Measurements from ENCODE around the gene XPR1. TPM values are rescaled to one million over a fixed set of nuclear protein-coding genes. Genes with fewer than 3 reads are reported as not detected.

Gene XPR1
- total and polyA plus RNA-seq, 10 of the 15 experiments (the other 5 are each of a cell fraction or from before 2014, with no cell fraction given): 1.1 to 33.9 (median 11.3) TPM

DNA sequence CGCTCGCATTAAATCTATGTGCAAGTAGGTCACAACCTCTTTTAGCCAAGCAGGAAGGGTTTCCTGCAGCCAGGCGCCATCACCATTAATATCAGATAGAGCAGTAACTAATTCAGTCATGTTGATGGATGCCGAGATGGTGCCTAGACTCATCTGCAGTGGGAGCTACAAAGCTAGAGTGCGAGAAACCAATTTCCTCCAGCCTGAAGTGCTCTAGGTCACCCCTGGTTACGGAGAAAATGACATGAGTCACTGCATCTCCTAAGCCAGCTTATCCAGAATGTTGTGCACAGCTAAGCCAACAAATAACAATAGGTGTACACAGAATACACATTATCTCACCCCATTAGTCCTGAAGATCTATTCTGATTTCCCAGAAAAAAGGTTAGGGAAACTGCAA is 37.1 kb upstream of the XPR1 start:
- no peak for TF ChIP-seq ZBED1 (IDR thresholded peaks at IDR 0.05; ENCODE audit: borderline replicate concordance)
- no peak for TF ChIP-seq ZSCAN29 (IDR thresholded peaks at IDR 0.05)
- no peak for TF ChIP-seq JUNB (IDR thresholded peaks at IDR 0.05)
- no peak for TF ChIP-seq WRNIP1 (IDR thresholded peaks at IDR 0.05; ENCODE audit: borderline replicate concordance, low read depth, low read length)
- no peak for TF ChIP-seq FOXM1 (IDR thresholded peaks at IDR 0.05; ENCODE audit: low read depth, low read length)
- no peak for TF ChIP-seq YBX1 (IDR thresholded peaks at IDR 0.05)
- no peak for TF ChIP-seq MYB (IDR thresholded peaks at IDR 0.05; ENCODE audit: borderline replicate concordance, low read depth, low read length)
- TF ChIP-seq, protein P1, sequence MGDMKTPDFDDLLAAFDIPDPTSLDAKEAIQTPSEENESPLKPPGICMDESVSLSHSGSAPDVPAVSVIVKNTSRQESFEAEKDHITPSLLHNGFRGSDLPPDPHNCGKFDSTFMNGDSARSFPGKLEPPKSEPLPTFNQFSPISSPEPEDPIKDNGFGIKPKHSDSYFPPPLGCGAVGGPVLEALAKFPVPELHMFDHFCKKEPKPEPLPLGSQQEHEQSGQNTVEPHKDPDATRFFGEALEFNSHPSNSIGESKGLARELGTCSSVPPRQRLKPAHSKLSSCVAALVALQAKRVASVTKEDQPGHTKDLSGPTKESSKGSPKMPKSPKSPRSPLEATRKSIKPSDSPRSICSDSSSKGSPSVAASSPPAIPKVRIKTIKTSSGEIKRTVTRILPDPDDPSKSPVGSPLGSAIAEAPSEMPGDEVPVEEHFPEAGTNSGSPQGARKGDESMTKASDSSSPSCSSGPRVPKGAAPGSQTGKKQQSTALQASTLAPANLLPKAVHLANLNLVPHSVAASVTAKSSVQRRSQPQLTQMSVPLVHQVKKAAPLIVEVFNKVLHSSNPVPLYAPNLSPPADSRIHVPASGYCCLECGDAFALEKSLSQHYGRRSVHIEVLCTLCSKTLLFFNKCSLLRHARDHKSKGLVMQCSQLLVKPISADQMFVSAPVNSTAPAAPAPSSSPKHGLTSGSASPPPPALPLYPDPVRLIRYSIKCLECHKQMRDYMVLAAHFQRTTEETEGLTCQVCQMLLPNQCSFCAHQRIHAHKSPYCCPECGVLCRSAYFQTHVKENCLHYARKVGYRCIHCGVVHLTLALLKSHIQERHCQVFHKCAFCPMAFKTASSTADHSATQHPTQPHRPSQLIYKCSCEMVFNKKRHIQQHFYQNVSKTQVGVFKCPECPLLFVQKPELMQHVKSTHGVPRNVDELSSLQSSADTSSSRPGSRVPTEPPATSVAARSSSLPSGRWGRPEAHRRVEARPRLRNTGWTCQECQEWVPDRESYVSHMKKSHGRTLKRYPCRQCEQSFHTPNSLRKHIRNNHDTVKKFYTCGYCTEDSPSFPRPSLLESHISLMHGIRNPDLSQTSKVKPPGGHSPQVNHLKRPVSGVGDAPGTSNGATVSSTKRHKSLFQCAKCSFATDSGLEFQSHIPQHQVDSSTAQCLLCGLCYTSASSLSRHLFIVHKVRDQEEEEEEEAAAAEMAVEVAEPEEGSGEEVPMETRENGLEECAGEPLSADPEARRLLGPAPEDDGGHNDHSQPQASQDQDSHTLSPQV (IDR thresholded peaks at IDR 0.05): no peak
- TF ChIP-seq CBX5 (IDR thresholded peaks at IDR 0.05; ENCODE audit: low read depth): no peak
- TF ChIP-seq BHLHE40 (IDR thresholded peaks at IDR 0.05; ENCODE audit: borderline replicate concordance in 1 of 2, low read depth in 2 of 2, low read length in 1 of 2): no peak
- TF ChIP-seq ZNF384 (IDR thresholded peaks at IDR 0.05; ENCODE audit: borderline replicate concordance, low read depth, low read length): no peak
- no peak for TF ChIP-seq KLF5 (IDR thresholded peaks at IDR 0.05; ENCODE audit: partially characterized antibody)
- TF ChIP-seq HDAC2 (IDR thresholded peaks at IDR 0.05): no peak
- TF ChIP-seq, protein P2, sequence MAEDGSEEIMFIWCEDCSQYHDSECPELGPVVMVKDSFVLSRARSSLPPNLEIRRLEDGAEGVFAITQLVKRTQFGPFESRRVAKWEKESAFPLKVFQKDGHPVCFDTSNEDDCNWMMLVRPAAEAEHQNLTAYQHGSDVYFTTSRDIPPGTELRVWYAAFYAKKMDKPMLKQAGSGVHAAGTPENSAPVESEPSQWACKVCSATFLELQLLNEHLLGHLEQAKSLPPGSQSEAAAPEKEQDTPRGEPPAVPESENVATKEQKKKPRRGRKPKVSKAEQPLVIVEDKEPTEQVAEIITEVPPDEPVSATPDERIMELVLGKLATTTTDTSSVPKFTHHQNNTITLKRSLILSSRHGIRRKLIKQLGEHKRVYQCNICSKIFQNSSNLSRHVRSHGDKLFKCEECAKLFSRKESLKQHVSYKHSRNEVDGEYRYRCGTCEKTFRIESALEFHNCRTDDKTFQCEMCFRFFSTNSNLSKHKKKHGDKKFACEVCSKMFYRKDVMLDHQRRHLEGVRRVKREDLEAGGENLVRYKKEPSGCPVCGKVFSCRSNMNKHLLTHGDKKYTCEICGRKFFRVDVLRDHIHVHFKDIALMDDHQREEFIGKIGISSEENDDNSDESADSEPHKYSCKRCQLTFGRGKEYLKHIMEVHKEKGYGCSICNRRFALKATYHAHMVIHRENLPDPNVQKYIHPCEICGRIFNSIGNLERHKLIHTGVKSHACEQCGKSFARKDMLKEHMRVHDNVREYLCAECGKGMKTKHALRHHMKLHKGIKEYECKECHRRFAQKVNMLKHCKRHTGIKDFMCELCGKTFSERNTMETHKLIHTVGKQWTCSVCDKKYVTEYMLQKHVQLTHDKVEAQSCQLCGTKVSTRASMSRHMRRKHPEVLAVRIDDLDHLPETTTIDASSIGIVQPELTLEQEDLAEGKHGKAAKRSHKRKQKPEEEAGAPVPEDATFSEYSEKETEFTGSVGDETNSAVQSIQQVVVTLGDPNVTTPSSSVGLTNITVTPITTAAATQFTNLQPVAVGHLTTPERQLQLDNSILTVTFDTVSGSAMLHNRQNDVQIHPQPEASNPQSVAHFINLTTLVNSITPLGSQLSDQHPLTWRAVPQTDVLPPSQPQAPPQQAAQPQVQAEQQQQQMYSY (CRISPR knock-in tag; IDR thresholded peaks at IDR 0.05): no peak
- no peak for TF ChIP-seq SMC3 (IDR thresholded peaks at IDR 0.05; ENCODE audit: borderline replicate concordance, low read length)
- Histone ChIP-seq H3K27me3 (replicated peaks in 1 of 2; ENCODE audit: control insufficient read depth in 2 of 2, insufficient read depth in 2 of 2, low read length in 1 of 2) (no peaks in the 10 kb centered on the region), H4K20me1 (ENCODE audit: control insufficient read depth, insufficient read depth) (no peaks in the 10 kb centered on the region), H3K9me3 (replicated peaks; ENCODE audit: control insufficient read depth, insufficient read depth, low read length) (no peaks in the 10 kb centered on the region), H3K4me1 (ENCODE audit: control insufficient read depth, insufficient read depth, low read length) (no peaks in the 10 kb centered on the region), H3K79me2 (ENCODE audit: control insufficient read depth, insufficient read depth, low read length) (no peaks in the 10 kb centered on the region), H3K36me3 (ENCODE audit: control insufficient read depth in 2 of 2, insufficient read depth in 2 of 2, low read length in 1 of 2) (no peaks in the 10 kb centered on the region), H2AFZ (ENCODE audit: control insufficient read depth, low read depth, low read length) (no peak overlapping the region), H3K4me3 (no peak overlapping the region), H3K27ac (ENCODE audit: control insufficient read depth, insufficient read depth) (no peak overlapping the region), H3K9ac (ENCODE audit: control insufficient read depth, insufficient read depth, low read length) (no peak overlapping the region), H3K4me2 (ENCODE audit: control insufficient read depth, insufficient read depth) (no peak overlapping the region)
- BruUV-seq (replicated peaks): no TSS peak
- FAIRE-seq (no peak), DNase-seq (ENCODE audit: low read depth, low spot score) (no peak), ATAC-seq (no peak)
- ChIA-PET CTCF (interaction anchor here (0.9 to 1.5 kb wide), 2 partner anchors 22 to 268 kb away, joined by 3 to 4 read pairs; no protein-coding TSS in a partner anchor), POLR2A (no interaction called here), RAD21 (ENCODE audit: unreplicated experiment) (interaction anchor here (1.1 to 1.4 kb wide), 2 partner anchors 12 to 52 kb away, joined by 3 read pairs; no protein-coding TSS in a partner anchor), SMC1A (ENCODE audit: uncharacterized antibody, unreplicated experiment) (interaction anchor here (0.6 to 2.0 kb wide), 3 partner anchors 9 to 268 kb away, joined by 3 to 7 read pairs (median 5); no protein-coding TSS in a partner anchor)
- intact Hi-C loops (cut with micrococcal nuclease; ENCODE audit: unreplicated experiment) (no loop called here), in situ Hi-C loops (cut with MboI) (no loop called here)
- WGBS (ENCODE audit: insufficient coverage, insufficient replicate concordance, low lambda C conversion rate, missing lambda C conversion rate): 73% methylated on average over 6 of the region's 6 CpGs
